Tibial nerve (tissue), 4 donors: ENCODE data around the gene STX8.

Experiments used
- CTCF ChIP-seq, 5 experiments: fragments of 200-600 bp in 3 of 5; fragments of 450-650 bp in 2 of 5; sonication (generic) in 3 of 5; IDR thresholded peaks; one replicate each; pipeline ENCODE4 v1.5.1; 2016 to 2019; ENCODE audit warnings: antibody characterized with exemption in 5 of 5, mild to moderate bottlenecking in 3 of 5, moderate library complexity in 2 of 5
- EP300 ChIP-seq, 2 donors: sonication (generic); formaldehyde crosslinking; IDR thresholded peaks; one replicate each; pipeline ENCODE4 v1.6.1; 2017; ENCODE audit warnings: antibody characterized with exemption in 2 of 2, mild to moderate bottlenecking in 1 of 2
- POLR2A ChIP-seq, 2 donors: fragments of 450-650 bp; IDR thresholded peaks; one replicate each; pipeline ENCODE4 v1.6.1; 2017; ENCODE audit warnings: antibody characterized with exemption in 2 of 2, mild to moderate bottlenecking in 2 of 2, moderate library complexity in 2 of 2

GRCh38 chr17:9587969-9588656 is 12.5 kb upstream of the STX8 start:
- TF ChIP-seq CTCF (IDR thresholded peaks at IDR 0.05) (no peak), POLR2A (IDR thresholded peaks at IDR 0.05) (no peak), EP300 (IDR thresholded peaks at IDR 0.05) (no peak)
